ENCODE results near the gene ATRIP.

The ATRIP gene

GRCh38 chr3:48411606-48412374, 34.7 kb upstream of the ATRIP start:
- Histone ChIP-seq H3K27ac (ENCODE audit: low read length) (no peak overlapping the region), H3K36me3 (ENCODE audit: insufficient read depth, low read depth, low read length) (peaks cover 99% of the 10 kb centered on the region), H3K4me3 (ENCODE audit: low read length) (no peak overlapping the region), H3K9ac (ENCODE audit: low read depth, low read length) (no peak overlapping the region), H3K4me1 (ENCODE audit: insufficient read depth, low read length) (no peaks in the 10 kb centered on the region), H3K9me3 (ENCODE audit: insufficient read depth, low read depth, low read length) (no peaks in the 10 kb centered on the region), H3K27me3 (ENCODE audit: insufficient read depth, low read length) (no peaks in the 10 kb centered on the region)

GRCh38 chr3:48412375-48413001, 34.0 kb upstream of the ATRIP start:
- H3K4me3 ChIP-seq (ENCODE audit: low read length), result no peak overlapping the region
- H3K27ac ChIP-seq (ENCODE audit: low read length), result no peak overlapping the region
- H3K9me3 ChIP-seq (ENCODE audit: insufficient read depth, low read depth, low read length), result no peaks in the 10 kb centered on the region
- no peaks in the 10 kb centered on the region for H3K4me1 ChIP-seq (ENCODE audit: insufficient read depth, low read length)
- H3K36me3 ChIP-seq (ENCODE audit: insufficient read depth, low read depth, low read length), result peaks cover 99% of the 10 kb centered on the region
- H3K9ac ChIP-seq (ENCODE audit: low read depth, low read length), result no peak overlapping the region
- H3K27me3 ChIP-seq (ENCODE audit: insufficient read depth, low read length), result no peaks in the 10 kb centered on the region

- H3K36me3 ChIP-seq (ENCODE audit: insufficient read depth, low read depth, low read length), result peaks cover 99% of the 10 kb centered on the region
Measured at GRCh38 chr3:48413086-48413485, 33.5 kb upstream of the ATRIP start.

GRCh38 chr3:48413611-48414010, 32.9 kb upstream of the ATRIP start:
- Histone ChIP-seq H3K27me3 (ENCODE audit: insufficient read depth, low read length) (no peaks in the 10 kb centered on the region), H3K36me3 (ENCODE audit: insufficient read depth, low read depth, low read length) (peaks cover 99% of the 10 kb centered on the region), H3K27ac (ENCODE audit: low read length) (no peak overlapping the region), H3K9ac (ENCODE audit: low read depth, low read length) (no peak overlapping the region), H3K4me3 (ENCODE audit: low read length) (no peak overlapping the region), H3K9me3 (ENCODE audit: insufficient read depth, low read depth, low read length) (no peaks in the 10 kb centered on the region), H3K4me1 (ENCODE audit: insufficient read depth, low read length) (no peaks in the 10 kb centered on the region)

More at GRCh38 chr3:48413086-48413485, 33.5 kb upstream of the ATRIP start:
- no peaks in the 10 kb centered on the region for H3K9me3 ChIP-seq (ENCODE audit: insufficient read depth, low read depth, low read length)
- no peak overlapping the region for H3K4me3 ChIP-seq (ENCODE audit: low read length)
- no peaks in the 10 kb centered on the region for H3K4me1 ChIP-seq (ENCODE audit: insufficient read depth, low read length)
- no peak overlapping the region for H3K27ac ChIP-seq (ENCODE audit: low read length)
- no peaks in the 10 kb centered on the region for H3K27me3 ChIP-seq (ENCODE audit: insufficient read depth, low read length)
- no peak overlapping the region for H3K9ac ChIP-seq (ENCODE audit: low read depth, low read length)

- Histone ChIP-seq H3K27ac (ENCODE audit: low read length) (no peak overlapping the region), H3K9ac (ENCODE audit: low read depth, low read length) (no peak overlapping the region), H3K4me1 (ENCODE audit: insufficient read depth, low read length) (no peaks in the 10 kb centered on the region), H3K9me3 (ENCODE audit: insufficient read depth, low read depth, low read length) (no peaks in the 10 kb centered on the region), H3K4me3 (ENCODE audit: low read length) (no peak overlapping the region), H3K27me3 (ENCODE audit: insufficient read depth, low read length) (no peaks in the 10 kb centered on the region), H3K36me3 (ENCODE audit: insufficient read depth, low read depth, low read length) (peaks cover 99% of the 10 kb centered on the region)
Measured at GRCh38 chr3:48414376-48415250, 31.9 kb upstream of the ATRIP start.

- no peaks in the 10 kb centered on the region for H3K27me3 ChIP-seq (ENCODE audit: insufficient read depth, low read length)
- no peaks in the 10 kb centered on the region for H3K4me1 ChIP-seq (ENCODE audit: insufficient read depth, low read length)
- H3K36me3 ChIP-seq (ENCODE audit: insufficient read depth, low read depth, low read length), result peaks cover 99% of the 10 kb centered on the region
- no peak overlapping the region for H3K27ac ChIP-seq (ENCODE audit: low read length)
- no peak overlapping the region for H3K9ac ChIP-seq (ENCODE audit: low read depth, low read length)
- H3K4me3 ChIP-seq (ENCODE audit: low read length), result no peak overlapping the region
- H3K9me3 ChIP-seq (ENCODE audit: insufficient read depth, low read depth, low read length), result no peaks in the 10 kb centered on the region
Measured at GRCh38 chr3:48415251-48415953, 31.1 kb upstream of the ATRIP start.

GRCh38 chr3:48416091-48416505, 30.4 kb upstream of the ATRIP start:
- H3K9me3 ChIP-seq (ENCODE audit: insufficient read depth, low read depth, low read length), result no peaks in the 10 kb centered on the region
- no peak overlapping the region for H3K9ac ChIP-seq (ENCODE audit: low read depth, low read length)
- no peaks in the 10 kb centered on the region for H3K27me3 ChIP-seq (ENCODE audit: insufficient read depth, low read length)
- H3K4me3 ChIP-seq (ENCODE audit: low read length), result no peak overlapping the region
- H3K4me1 ChIP-seq (ENCODE audit: insufficient read depth, low read length), result no peaks in the 10 kb centered on the region
- H3K27ac ChIP-seq (ENCODE audit: low read length), result no peak overlapping the region
- H3K36me3 ChIP-seq (ENCODE audit: insufficient read depth, low read depth, low read length), result peaks cover 99% of the 10 kb centered on the region

GRCh38 chr3:48416546-48416945, 30.0 kb upstream of the ATRIP start:
- H3K4me1 ChIP-seq (ENCODE audit: insufficient read depth, low read length), result no peaks in the 10 kb centered on the region
- no peaks in the 10 kb centered on the region for H3K27me3 ChIP-seq (ENCODE audit: insufficient read depth, low read length)
- no peak overlapping the region for H3K4me3 ChIP-seq (ENCODE audit: low read length)
- H3K9ac ChIP-seq (ENCODE audit: low read depth, low read length), result no peak overlapping the region
- H3K27ac ChIP-seq (ENCODE audit: low read length), result no peak overlapping the region
- H3K9me3 ChIP-seq (ENCODE audit: insufficient read depth, low read depth, low read length), result no peaks in the 10 kb centered on the region
- peaks cover 99% of the 10 kb centered on the region for H3K36me3 ChIP-seq (ENCODE audit: insufficient read depth, low read depth, low read length)

- H3K4me1 ChIP-seq (ENCODE audit: insufficient read depth, low read length), result no peaks in the 10 kb centered on the region
- H3K27me3 ChIP-seq (ENCODE audit: insufficient read depth, low read length), result no peaks in the 10 kb centered on the region
- no peak overlapping the region for H3K27ac ChIP-seq (ENCODE audit: low read length)
- peaks cover 99% of the 10 kb centered on the region for H3K36me3 ChIP-seq (ENCODE audit: insufficient read depth, low read depth, low read length)
- H3K9ac ChIP-seq (ENCODE audit: low read depth, low read length), result no peak overlapping the region
- no peak overlapping the region for H3K4me3 ChIP-seq (ENCODE audit: low read length)
- no peaks in the 10 kb centered on the region for H3K9me3 ChIP-seq (ENCODE audit: insufficient read depth, low read depth, low read length)
Measured at GRCh38 chr3:48417529-48418108, 28.9 kb upstream of the ATRIP start.

GRCh38 chr3:48418140-48418539, 28.4 kb upstream of the ATRIP start:
- Histone ChIP-seq H3K27me3 (ENCODE audit: insufficient read depth, low read length) (no peaks in the 10 kb centered on the region), H3K36me3 (ENCODE audit: insufficient read depth, low read depth, low read length) (peaks cover 99% of the 10 kb centered on the region), H3K4me1 (ENCODE audit: insufficient read depth, low read length) (no peaks in the 10 kb centered on the region)

GRCh38 chr3:48418651-48419050, 27.9 kb upstream of the ATRIP start:
- Histone ChIP-seq H3K4me1 (ENCODE audit: insufficient read depth, low read length) (no peaks in the 10 kb centered on the region), H3K27me3 (ENCODE audit: insufficient read depth, low read length) (no peaks in the 10 kb centered on the region), H3K9me3 (ENCODE audit: insufficient read depth, low read depth, low read length) (no peaks in the 10 kb centered on the region), H3K4me3 (ENCODE audit: low read length) (no peak overlapping the region), H3K9ac (ENCODE audit: low read depth, low read length) (no peak overlapping the region), H3K27ac (ENCODE audit: low read length) (no peak overlapping the region), H3K36me3 (ENCODE audit: insufficient read depth, low read depth, low read length) (peaks cover 99% of the 10 kb centered on the region)

More at GRCh38 chr3:48418140-48418539, 28.4 kb upstream of the ATRIP start:
- no peak overlapping the region for H3K9ac ChIP-seq (ENCODE audit: low read depth, low read length)
- H3K4me3 ChIP-seq (ENCODE audit: low read length), result no peak overlapping the region
- H3K9me3 ChIP-seq (ENCODE audit: insufficient read depth, low read depth, low read length), result no peaks in the 10 kb centered on the region
- H3K27ac ChIP-seq (ENCODE audit: low read length), result no peak overlapping the region

Measured in iPS-20b (cell line).